Hepatocyte (in vitro differentiated cells): ENCODE results near the gene WASHC2A. TPM values are rescaled to one million over a fixed set of nuclear protein-coding genes. Genes with fewer than 3 reads are reported as not detected.
"Not testable (repeated sequence)": the region's sequence is repeated elsewhere in the genome, so short reads cannot be mapped to it uniquely, and the experiment has no call there.

Experiments used
- DNase-seq: peaks from one replicate; pipeline ENCODE4 v3.0.0-alpha.2; 2016; ENCODE audit warnings: low spot score
- H2AFZ ChIP-seq: fragments of 200-600 bp; sonication (generic); 2 replicates; pipeline ENCODE4 v1.6.0; 2016; ENCODE audit warnings: antibody characterized with exemption, mild to moderate bottlenecking
- H3K27ac ChIP-seq: fragments of 200-600 bp; sonication (generic); 2 replicates; pipeline ENCODE4 v1.5.1; 2016; ENCODE audit warnings: mild to moderate bottlenecking
- H3K27me3 ChIP-seq: fragments of 200-600 bp; sonication (generic); 2 replicates; pipeline ENCODE4 v1.6.1; 2016
- H3K36me3 ChIP-seq: fragments of 200-600 bp; sonication (generic); replicated peaks from 2 replicates; pipeline ENCODE4 v1.5.1; 2016; ENCODE audit warnings: low read depth; ENCODE audit not compliant: insufficient read depth
- H3K4me1 ChIP-seq: fragments of 200-600 bp; sonication (generic); 2 replicates; pipeline ENCODE4 v1.5.1; 2016; ENCODE audit warnings: mild to moderate bottlenecking, moderate library complexity; ENCODE audit not compliant: insufficient read depth
- H3K4me2 ChIP-seq: fragments of 200-600 bp; sonication (generic); 2 replicates; pipeline ENCODE4 v1.6.0; 2016
- H3K4me3 ChIP-seq: fragments of 200-600 bp; sonication (generic); 2 replicates; pipeline ENCODE4 v1.5.1; 2016; ENCODE audit warnings: mild to moderate bottlenecking
- H3K79me2 ChIP-seq: fragments of 200-600 bp; sonication (generic); 2 replicates; pipeline ENCODE4 v1.6.0; 2017; ENCODE audit warnings: mild to moderate bottlenecking
- H3K9me2 ChIP-seq: fragments of 200-600 bp; sonication (generic); replicated peaks from 2 replicates; pipeline ENCODE4 v1.6.0; 2017; ENCODE audit warnings: mild to moderate bottlenecking; ENCODE audit not compliant: insufficient read depth
- H3K9me3 ChIP-seq: fragments of 200-600 bp; sonication (generic); 2 replicates; pipeline ENCODE4 v1.5.1; 2016; ENCODE audit warnings: low read depth, mild to moderate bottlenecking
- H4K20me1 ChIP-seq: fragments of 200-600 bp; sonication (generic); 2 replicates; pipeline ENCODE4 v1.6.0; 2016; ENCODE audit warnings: mild to moderate bottlenecking; ENCODE audit not compliant: insufficient read depth, poor library complexity, severe bottlenecking
- EZH2 ChIP-seq: fragments of 200-600 bp; sonication (generic); IDR thresholded peaks from 2 replicates; pipeline ENCODE4 v1.6.1; 2016; ENCODE audit warnings: antibody characterized with exemption, mild to moderate bottlenecking, borderline replicate concordance
- EZH2phosphoT487 ChIP-seq: fragments of 200-600 bp; sonication (generic); IDR thresholded peaks from one replicate; pipeline ENCODE4 v1.6.1; 2018; ENCODE audit warnings: antibody characterized with exemption, mild to moderate bottlenecking, low read depth, moderate library complexity; ENCODE audit not compliant: unreplicated experiment, severe bottlenecking
- WGBS: methylation state at CpG from one replicate; pipeline ENCODE4 v1.1.6; 2016; ENCODE audit warnings: low lambda C conversion rate; ENCODE audit errors: missing lambda C conversion rate; 5-methylcytosine and 5-hydroxymethylcytosine counted together
- polyA plus RNA-seq: library from polyadenylated mRNA; unstranded; fragments of >200 nt; fragmentation: Nextera tagmentation; extraction: Ambion mirVana; gene quantifications from 2 replicates; pipeline ENCODE4 v1.2.1, GENCODE V29; 2016
- total RNA-seq: library from RNA; depleted of rRNA; stranded (reverse); fragments of >200 nt; gene quantifications from 2 replicates; pipeline ENCODE4 v1.2.3, GENCODE V29; 2014
- TF ChIP-seq, protein P1 (sequence below): fragments of 200-600 bp; sonication (generic); IDR thresholded peaks from 2 replicates; pipeline ENCODE4 v1.5.1; 2016; ENCODE audit warnings: antibody characterized with exemption, mild to moderate bottlenecking; ENCODE audit not compliant: poor library complexity

The WASHC2A gene
- total and polyA plus RNA-seq, 2 experiments from 2014 or later: 31.9 to 35.5 TPM

DNA sequence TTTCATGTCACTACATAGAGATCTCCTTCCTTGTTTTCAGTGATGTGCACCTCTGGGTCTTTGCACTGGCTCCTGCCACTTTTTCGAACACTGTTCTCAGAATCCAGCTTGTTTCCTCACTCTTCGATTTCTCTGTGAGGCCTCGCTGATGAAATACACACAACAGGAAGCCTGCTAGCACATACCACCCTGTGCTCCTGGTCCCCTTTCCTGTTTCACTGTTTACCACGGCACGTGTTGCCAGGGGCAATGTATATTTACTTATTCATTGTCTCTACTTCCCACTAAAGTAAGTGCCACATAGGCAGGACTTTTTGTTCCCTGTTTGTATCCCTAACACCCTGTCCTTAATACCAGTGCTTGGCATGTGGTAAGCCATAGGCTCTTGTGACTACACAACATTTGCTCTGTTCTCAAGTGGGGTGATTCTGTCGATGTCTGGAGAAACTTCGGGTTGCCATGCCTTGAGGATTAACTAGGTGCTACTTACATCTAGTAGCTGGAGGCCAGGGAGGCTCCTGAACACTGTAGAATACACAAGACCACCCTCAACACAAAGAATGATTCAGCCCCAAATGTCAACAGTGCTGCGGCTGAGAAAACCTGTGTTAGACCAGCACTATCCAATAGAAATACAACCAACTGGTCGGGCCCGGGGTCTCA lies 75.9 kb downstream of the WASHC2A start:
- H3K9me2 ChIP-seq, H3K4me2 ChIP-seq, H2AFZ ChIP-seq, DNase-seq, H3K9me3 ChIP-seq, H4K20me1 ChIP-seq, H3K36me3 ChIP-seq, H3K27ac ChIP-seq, H3K79me2 ChIP-seq, H3K27me3 ChIP-seq, H3K4me1 ChIP-seq, H3K4me3 ChIP-seq: not testable (repeated sequence)
- 59% methylated on average over 8 of the region's 10 CpGs for WGBS

DNA sequence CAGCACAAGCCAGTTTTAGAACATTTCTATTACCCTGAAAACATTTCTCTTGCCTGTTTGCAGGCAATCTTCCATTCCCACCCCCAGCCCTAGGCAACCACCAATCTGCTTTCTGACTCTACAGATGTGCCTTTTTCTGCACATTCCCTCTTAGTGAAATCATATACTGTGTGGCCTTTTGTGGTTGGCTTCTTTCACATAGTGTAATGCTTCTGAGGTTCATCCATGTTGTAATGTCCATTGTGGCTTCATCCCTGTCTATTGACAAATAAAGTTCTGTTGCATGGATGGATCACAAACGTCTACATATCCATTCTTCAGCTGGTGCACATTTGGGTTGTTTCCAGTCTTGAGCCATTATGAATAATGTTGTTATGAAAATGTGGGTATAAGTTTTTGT lies 77.8 kb downstream of the WASHC2A start:
- not testable (repeated sequence) for H3K4me2 ChIP-seq, H3K79me2 ChIP-seq, H3K27me3 ChIP-seq, H3K4me3 ChIP-seq, H3K9me3 ChIP-seq, H3K4me1 ChIP-seq, H3K27ac ChIP-seq, DNase-seq, H3K36me3 ChIP-seq, H2AFZ ChIP-seq, H4K20me1 ChIP-seq, H3K9me2 ChIP-seq
- 0% methylated on average over 1 of the region's 1 CpG for WGBS

DNA sequence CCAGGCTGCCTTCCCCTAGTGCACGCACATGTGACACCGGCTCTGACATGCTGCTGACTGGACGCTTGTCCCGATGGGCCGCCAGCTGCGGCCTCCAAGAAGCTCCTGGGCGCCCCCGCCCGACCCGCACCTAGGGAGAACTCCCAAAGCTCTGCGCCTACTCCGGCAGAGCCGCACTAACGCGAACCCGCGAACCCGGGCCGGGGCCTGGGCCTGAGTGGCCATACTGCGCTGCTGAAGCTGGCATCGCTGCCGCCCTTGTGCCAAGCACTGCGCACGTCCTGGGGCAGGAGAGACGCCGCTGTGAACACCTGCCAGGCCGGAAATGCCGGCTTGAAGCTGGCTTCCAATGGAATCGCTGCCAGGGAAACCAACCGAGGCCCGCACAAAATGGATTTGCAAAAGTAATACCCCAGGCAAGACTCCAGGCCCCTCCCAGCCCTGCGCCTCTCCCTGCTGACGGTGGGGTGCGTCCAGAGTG lies 85.1 kb downstream of the WASHC2A start:
- TF ChIP-seq EZH2phosphoT487: no peak
- TF ChIP-seq, protein P1, sequence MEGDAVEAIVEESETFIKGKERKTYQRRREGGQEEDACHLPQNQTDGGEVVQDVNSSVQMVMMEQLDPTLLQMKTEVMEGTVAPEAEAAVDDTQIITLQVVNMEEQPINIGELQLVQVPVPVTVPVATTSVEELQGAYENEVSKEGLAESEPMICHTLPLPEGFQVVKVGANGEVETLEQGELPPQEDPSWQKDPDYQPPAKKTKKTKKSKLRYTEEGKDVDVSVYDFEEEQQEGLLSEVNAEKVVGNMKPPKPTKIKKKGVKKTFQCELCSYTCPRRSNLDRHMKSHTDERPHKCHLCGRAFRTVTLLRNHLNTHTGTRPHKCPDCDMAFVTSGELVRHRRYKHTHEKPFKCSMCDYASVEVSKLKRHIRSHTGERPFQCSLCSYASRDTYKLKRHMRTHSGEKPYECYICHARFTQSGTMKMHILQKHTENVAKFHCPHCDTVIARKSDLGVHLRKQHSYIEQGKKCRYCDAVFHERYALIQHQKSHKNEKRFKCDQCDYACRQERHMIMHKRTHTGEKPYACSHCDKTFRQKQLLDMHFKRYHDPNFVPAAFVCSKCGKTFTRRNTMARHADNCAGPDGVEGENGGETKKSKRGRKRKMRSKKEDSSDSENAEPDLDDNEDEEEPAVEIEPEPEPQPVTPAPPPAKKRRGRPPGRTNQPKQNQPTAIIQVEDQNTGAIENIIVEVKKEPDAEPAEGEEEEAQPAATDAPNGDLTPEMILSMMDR: no peak
- no peak for TF ChIP-seq EZH2
- Histone ChIP-seq H3K36me3 (no peaks in the 10 kb centered on the region), H3K27me3 (no peaks in the 10 kb centered on the region), H3K79me2 (no peaks in the 10 kb centered on the region), H3K4me3 (no peak overlapping the region), H3K9me2 (no peaks in the 10 kb centered on the region), H3K4me1 (no peaks in the 10 kb centered on the region), H3K4me2 (peak overlapping the region; percentile 59), H2AFZ (no peak overlapping the region), H3K9me3 (no peaks in the 10 kb centered on the region), H3K27ac (no peak overlapping the region), H4K20me1 (no peaks in the 10 kb centered on the region)
- DNase-seq: peak; percentile 17
- 56% methylated on average over 34 of the region's 34 CpGs for WGBS

DNA sequence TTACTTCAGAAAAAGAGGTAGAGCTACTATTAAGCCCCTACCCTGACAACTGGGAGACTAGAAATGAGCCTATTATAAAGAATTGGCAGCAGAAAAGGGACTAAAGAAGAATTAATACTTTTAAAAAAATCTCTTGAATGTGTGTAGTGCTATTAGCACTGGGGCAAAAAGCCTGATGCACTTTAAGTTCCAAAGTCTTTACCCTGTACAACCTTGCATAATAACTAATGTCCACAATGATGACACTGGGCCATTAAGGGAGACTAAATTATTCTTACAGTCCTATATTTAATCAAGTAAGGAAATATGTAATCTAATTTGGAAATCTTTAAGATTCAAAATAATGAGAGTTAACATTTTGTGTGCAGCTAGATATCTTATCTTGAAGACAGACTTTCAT lies 90.1 kb downstream of the WASHC2A start:
- not testable (repeated sequence) for H3K27me3 ChIP-seq, H3K27ac ChIP-seq, H3K9me2 ChIP-seq, H3K36me3 ChIP-seq, DNase-seq, H4K20me1 ChIP-seq, H3K4me1 ChIP-seq, H3K4me2 ChIP-seq, H2AFZ ChIP-seq, H3K9me3 ChIP-seq, H3K79me2 ChIP-seq, H3K4me3 ChIP-seq

DNA sequence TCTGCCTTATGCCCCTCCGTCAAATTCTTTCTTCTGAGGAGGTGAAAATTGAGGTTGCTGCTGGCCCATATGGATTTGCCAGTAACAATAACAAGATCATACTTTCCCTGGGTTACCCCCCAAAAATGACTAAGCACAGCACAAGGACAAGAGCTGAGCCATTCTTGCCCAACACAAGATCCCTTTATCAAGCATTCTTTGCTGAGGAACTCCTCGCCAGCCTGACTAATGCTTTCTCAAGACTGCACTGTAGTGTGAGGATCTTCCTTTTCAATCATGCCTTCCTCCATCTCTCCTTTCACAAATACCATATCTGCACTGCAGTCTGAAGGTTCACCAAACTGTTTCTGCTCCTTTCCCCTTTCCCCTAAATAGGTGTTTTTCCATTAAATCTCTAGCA lies 92.1 kb downstream of the WASHC2A start:
- H3K4me3 ChIP-seq, H3K79me2 ChIP-seq, H3K9me3 ChIP-seq, H3K4me2 ChIP-seq, H3K9me2 ChIP-seq, H4K20me1 ChIP-seq, H3K4me1 ChIP-seq, H3K27me3 ChIP-seq, H3K27ac ChIP-seq, H3K36me3 ChIP-seq, H2AFZ ChIP-seq, DNase-seq: not testable (repeated sequence)
- 86% methylated on average over 2 of the region's 2 CpGs for WGBS

DNA sequence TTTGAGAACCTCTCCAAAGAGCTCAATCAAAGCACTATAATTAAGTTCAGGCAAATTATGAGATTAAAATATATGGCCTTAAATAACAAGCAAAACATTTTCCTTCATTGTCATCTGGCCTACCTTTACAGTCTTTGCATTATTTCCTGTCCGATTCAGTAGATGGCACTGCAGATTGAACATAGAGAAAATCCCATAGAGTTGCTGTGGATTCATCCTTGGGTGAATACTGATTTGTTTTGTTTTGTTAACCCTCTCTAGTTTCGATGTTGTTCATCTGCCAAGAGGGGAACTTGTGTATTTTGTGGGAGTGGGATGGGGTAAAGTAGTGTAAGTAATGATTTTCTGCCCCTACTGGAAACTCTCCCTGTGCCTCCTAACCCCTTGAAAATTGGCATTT lies 97.3 kb downstream of the WASHC2A start:
- not testable (repeated sequence) for H3K79me2 ChIP-seq, H3K4me2 ChIP-seq, H3K36me3 ChIP-seq, H3K27me3 ChIP-seq, H3K4me3 ChIP-seq, H3K9me2 ChIP-seq, H3K4me1 ChIP-seq, H3K27ac ChIP-seq, DNase-seq, H4K20me1 ChIP-seq, H2AFZ ChIP-seq, H3K9me3 ChIP-seq
- 72% methylated on average over 2 of the region's 2 CpGs for WGBS

DNA sequence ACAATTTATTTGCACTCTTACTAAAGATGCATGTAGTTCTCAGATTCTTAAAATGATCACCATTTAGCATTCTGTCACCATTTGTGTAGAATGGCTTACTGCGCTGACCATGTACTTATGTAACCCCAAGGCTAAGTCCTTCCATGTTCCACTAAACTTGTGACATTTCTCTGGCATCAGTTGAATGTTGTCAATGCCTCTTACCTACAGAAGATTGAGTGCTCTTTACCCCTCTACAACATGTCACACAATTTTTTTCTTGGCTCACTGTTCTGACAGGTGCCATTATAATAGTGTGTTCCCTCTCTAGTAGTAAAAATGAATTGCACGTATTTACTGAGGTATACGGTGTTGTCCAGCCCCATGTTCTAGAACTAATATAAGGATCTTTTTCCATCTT lies 100.1 kb downstream of the WASHC2A start:
- not testable (repeated sequence) for H3K9me3 ChIP-seq, H3K9me2 ChIP-seq, H3K4me3 ChIP-seq, H3K79me2 ChIP-seq, H4K20me1 ChIP-seq, H3K4me2 ChIP-seq, H2AFZ ChIP-seq, DNase-seq, H3K27ac ChIP-seq, H3K4me1 ChIP-seq, H3K36me3 ChIP-seq, H3K27me3 ChIP-seq
- 100% methylated on average over 3 of the region's 3 CpGs for WGBS

DNA sequence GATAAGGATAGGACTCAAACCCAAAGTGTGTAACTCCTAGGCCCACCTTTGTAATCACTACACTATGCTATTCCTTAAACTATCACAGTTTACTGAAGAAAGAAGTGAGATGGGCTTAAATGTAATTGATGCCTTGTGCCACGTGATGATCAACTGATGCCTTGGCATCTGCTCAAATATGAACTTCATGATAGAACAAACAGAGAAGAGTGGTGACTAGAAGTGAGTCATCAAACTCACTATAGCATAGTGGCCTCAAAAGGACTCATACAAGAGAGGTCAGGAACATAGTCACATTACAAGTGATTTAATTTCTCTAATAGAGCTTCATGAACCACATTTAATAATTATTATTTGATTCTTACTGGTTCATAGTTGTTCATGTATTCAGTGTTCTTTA lies 101.8 kb downstream of the WASHC2A start:
- not testable (repeated sequence) for H4K20me1 ChIP-seq, H3K27me3 ChIP-seq, H2AFZ ChIP-seq, H3K4me3 ChIP-seq, H3K4me1 ChIP-seq, H3K4me2 ChIP-seq, H3K27ac ChIP-seq, DNase-seq, H3K79me2 ChIP-seq, H3K36me3 ChIP-seq, H3K9me2 ChIP-seq, H3K9me3 ChIP-seq
- WGBS: 78% methylated on average over 1 of the region's 1 CpG
